ENCODE measurements around the gene ZNF709. TPM values are rescaled to one million over a fixed set of nuclear protein-coding genes. Genes with fewer than 3 reads are reported as not detected.
A peak's percentile ranks its signal among the peaks of the same experiment; 100 is the strongest.

The ZNF709 gene
- 10 to 100 TPM in 1 of 2 donors, 1 to 10 TPM in 1; 8.1 to 21.7 TPM for total RNA-seq
- polyA plus RNA-seq (ENCODE audit: insufficient read depth, low read depth, low replicate concordance): 14.6 TPM
- long read RNA-seq, donor 1, full-length matches to known transcripts: 2 of 2 reads
- long read RNA-seq, donor 1, partial matches to known transcripts: 0 of 2 reads
- long read RNA-seq, donor 1, other reads (novel, unspliced or antisense): 0 of 2 reads
- long read RNA-seq, donor 2: 0 reads

DNA sequence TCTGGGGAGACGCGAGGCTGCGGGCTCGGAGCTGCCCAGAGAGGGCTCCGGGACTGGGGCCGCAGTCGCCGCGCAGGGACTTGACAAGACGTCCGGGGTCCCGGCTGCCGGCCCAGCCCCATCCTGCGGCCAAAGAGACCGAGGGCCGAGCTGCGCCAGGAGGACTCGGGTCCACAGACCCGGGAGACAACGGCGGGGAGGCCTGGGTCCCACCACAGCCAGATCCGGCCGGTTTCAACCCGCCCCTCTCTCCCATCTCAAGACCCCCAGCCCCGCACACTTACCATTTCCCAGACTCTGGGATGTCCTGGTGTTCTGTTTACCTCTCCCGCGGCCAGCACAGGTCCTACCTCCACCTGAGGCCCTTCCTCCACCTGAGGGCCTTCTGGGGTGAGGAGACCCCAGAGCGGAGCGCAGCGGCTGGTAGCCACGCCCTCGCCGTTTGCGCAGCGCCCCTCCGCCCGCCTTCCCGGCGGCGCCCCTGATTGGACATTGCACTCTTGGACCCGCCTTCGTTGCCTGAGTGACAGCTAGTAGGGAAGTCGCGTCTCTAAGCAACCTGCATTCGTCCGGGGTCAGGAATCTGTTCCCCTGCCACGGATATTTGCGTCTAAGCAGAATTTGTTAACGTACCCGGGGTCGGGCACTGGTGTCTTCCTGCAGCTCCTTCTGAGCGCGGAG is at the start of gene ZNF709:
Gene ZNF709 (minus strand): TSS at position 446 of the 681 bp plus-strand sequence. CDS start 159 bp downstream, at position 287.
- TF ChIP-seq POLR2A (IDR thresholded peaks at IDR 0.05): peak; percentile 9
- TF ChIP-seq, protein P1, sequence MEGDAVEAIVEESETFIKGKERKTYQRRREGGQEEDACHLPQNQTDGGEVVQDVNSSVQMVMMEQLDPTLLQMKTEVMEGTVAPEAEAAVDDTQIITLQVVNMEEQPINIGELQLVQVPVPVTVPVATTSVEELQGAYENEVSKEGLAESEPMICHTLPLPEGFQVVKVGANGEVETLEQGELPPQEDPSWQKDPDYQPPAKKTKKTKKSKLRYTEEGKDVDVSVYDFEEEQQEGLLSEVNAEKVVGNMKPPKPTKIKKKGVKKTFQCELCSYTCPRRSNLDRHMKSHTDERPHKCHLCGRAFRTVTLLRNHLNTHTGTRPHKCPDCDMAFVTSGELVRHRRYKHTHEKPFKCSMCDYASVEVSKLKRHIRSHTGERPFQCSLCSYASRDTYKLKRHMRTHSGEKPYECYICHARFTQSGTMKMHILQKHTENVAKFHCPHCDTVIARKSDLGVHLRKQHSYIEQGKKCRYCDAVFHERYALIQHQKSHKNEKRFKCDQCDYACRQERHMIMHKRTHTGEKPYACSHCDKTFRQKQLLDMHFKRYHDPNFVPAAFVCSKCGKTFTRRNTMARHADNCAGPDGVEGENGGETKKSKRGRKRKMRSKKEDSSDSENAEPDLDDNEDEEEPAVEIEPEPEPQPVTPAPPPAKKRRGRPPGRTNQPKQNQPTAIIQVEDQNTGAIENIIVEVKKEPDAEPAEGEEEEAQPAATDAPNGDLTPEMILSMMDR (IDR thresholded peaks at IDR 0.05): no peak
- Histone ChIP-seq H3K27me3 (no peaks in the 10 kb centered on the region), H3K4me3 (peak within 1 kb of the TSS; percentile 82 to 96), H3K4me1 (peaks cover 6% of the 10 kb centered on the region), H3K36me3 (ENCODE audit: low read depth, missing control alignments) (no peaks in the 10 kb centered on the region), H3K27ac (peak within 1 kb of the TSS; percentile 51 to 81), H3K9me3 (no peaks in the 10 kb centered on the region)
- peak; percentile 96 for DNase-seq
- intact Hi-C loops (cut with DNase I; ENCODE audit: low total_unique reads): no loop called here
- 0 to 1% methylated on average over 43 to 53 of the region's 53 CpGs for WGBS, 2 donors

DNA sequence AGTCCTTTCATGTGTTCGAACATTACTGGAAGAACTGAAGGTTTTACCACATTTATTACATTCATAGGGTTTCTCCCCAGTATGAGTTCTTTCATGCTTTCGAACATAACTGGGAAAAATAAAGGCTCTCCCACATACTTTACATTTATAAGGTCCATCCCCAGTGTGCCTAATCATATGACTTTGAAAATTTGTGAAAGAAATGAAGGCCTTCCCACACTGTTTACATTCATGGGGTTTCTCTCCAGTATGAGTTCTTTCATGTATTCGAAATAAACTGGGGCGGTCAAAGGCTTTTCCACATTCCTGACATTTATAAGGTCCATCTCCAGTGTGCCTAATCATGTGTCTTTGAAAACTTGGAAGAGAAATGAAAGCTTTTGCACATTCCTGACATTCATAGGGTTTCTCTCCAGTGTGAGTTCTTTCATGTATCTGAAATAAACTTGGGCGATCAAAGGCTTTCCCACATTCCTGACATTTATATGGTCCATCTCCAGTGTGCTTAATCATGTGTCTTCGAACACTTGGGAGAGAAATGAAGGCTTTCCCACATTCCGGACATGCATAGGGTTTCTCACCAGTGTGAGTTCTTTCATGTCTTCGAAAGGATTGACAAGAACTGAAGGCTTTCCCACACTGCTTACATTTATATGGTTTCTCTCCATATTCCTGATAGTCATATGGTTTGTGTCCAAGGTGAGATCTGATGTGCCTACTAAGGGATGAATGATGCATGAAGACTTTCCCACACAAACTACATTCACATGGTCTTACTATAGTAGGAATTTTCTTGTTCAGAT is 42.6 kb upstream of the ZNF709 start:
- intact Hi-C loops (cut with DNase I; ENCODE audit: low total_unique reads): no loop called here
- Histone ChIP-seq H3K27ac (no peak overlapping the region), H3K4me3 (no peak overlapping the region), H3K27me3 (no peaks in the 10 kb centered on the region), H3K4me1 (no peaks in the 10 kb centered on the region), H3K9me3 (peaks cover 3% of the 10 kb centered on the region), H3K36me3 (ENCODE audit: low read depth, missing control alignments) (no peaks in the 10 kb centered on the region)
- DNase-seq: no peak
- 96 to 98% methylated on average over 8 of the region's 8 CpGs for WGBS, 2 donors
- TF ChIP-seq POLR2A (IDR thresholded peaks at IDR 0.05): no peak
- TF ChIP-seq, protein P1 (IDR thresholded peaks at IDR 0.05): no peak

DNA sequence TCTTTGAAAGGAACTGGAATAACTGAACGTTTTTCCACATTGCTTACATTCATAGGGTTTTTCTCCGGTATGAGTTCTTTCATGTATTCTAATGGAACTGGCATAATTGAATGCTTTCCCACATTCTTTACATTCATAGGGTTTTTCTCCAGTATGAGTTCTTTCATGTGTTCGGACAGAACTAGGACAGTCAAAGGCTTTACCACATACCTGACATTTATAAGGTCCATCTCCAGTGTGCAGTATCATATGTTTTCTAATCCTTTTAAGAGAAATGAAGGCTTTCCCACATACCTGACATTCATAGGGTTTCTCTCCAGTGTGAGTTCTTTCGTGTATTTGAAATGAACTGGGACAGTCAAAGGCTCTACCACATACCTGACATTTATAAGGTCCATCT is 41.9 kb upstream of the ZNF709 start:
- WGBS, 2 donors: 91 to 95% methylated on average over 4 of the region's 4 CpGs
- Histone ChIP-seq H3K9me3 (peaks cover 3% of the 10 kb centered on the region), H3K27ac (no peak overlapping the region), H3K4me3 (no peak overlapping the region), H3K36me3 (ENCODE audit: low read depth, missing control alignments) (no peaks in the 10 kb centered on the region), H3K27me3 (no peaks in the 10 kb centered on the region), H3K4me1 (no peaks in the 10 kb centered on the region)
- intact Hi-C loops (cut with DNase I; ENCODE audit: low total_unique reads): no loop called here
- no peak for DNase-seq
- TF ChIP-seq, protein P1 (IDR thresholded peaks at IDR 0.05): no peak
- no peak for TF ChIP-seq POLR2A (IDR thresholded peaks at IDR 0.05)

DNA sequence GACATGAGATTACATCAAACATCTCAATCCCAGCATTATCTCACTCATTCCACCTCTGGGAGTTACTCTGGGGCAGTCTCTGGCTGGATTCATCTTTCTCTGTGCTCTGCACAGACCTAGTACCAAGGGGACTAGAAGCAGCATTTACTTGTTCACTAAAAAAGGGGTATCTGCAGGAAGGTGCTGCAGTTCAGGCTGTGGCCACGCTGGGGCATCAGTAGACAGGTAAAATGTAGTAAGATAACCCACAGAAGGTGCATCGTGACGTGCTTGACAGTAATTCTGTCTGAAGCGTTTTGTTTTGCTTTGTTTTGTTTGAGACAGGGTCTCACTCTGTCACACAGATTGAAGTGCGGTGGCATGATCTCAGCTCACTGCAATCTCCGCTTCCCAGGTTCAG is 37.4 kb upstream of the ZNF709 start:
- no peak for DNase-seq
- TF ChIP-seq POLR2A (IDR thresholded peaks at IDR 0.05): no peak
- TF ChIP-seq, protein P1 (IDR thresholded peaks at IDR 0.05): no peak
- Histone ChIP-seq H3K27me3 (no peaks in the 10 kb centered on the region), H3K36me3 (ENCODE audit: low read depth, missing control alignments) (no peaks in the 10 kb centered on the region), H3K9me3 (no peaks in the 10 kb centered on the region), H3K4me1 (no peaks in the 10 kb centered on the region), H3K27ac (no peak overlapping the region), H3K4me3 (no peak overlapping the region)
- WGBS, 2 donors: 74 to 75% methylated on average over 6 of the region's 6 CpGs
- intact Hi-C loops (cut with DNase I; ENCODE audit: low total_unique reads): no loop called here

Data from testis (tissue), 5 donors.